H9 (cell line): Measurements from ENCODE around the gene DCXR. TPM values are rescaled to one million over a fixed set of nuclear protein-coding genes. Genes with fewer than 3 reads are reported as not detected.

ENCODE experiments used
- DNase-seq: peaks from one replicate; pipeline ENCODE4 v3.0.0-alpha.2; 2017
- H2AFZ ChIP-seq: one replicate; pipeline ENCODE4 v1.6.1; 2013; ENCODE audit warnings: mild to moderate bottlenecking, low read length, control low read depth, moderate library complexity
- H2AK5ac ChIP-seq: 2 replicates; pipeline ENCODE4 v1.6.1; 2013; ENCODE audit warnings: low read length, control low read depth, mixed read lengths; ENCODE audit not compliant: insufficient read length
- H2BK120ac ChIP-seq: one replicate; pipeline ENCODE4 v1.6.1; 2013; ENCODE audit warnings: low read depth, mild to moderate bottlenecking, low read length, control low read depth, inconsistent platforms; ENCODE audit not compliant: poor library complexity, severe bottlenecking
- H2BK12ac ChIP-seq: 2 replicates; pipeline ENCODE4 v1.6.1; 2013; ENCODE audit warnings: low read length, control low read depth, mixed read lengths, low read depth; ENCODE audit not compliant: insufficient read length
- H2BK15ac ChIP-seq: 2 replicates; pipeline ENCODE4 v1.6.1; 2013; ENCODE audit warnings: low read depth, low read length, control low read depth
- H2BK20ac ChIP-seq: one replicate; pipeline ENCODE4 v1.6.1; 2013; ENCODE audit warnings: low read depth, mild to moderate bottlenecking, low read length, control low read depth, inconsistent platforms; ENCODE audit not compliant: poor library complexity, severe bottlenecking
- H2BK5ac ChIP-seq: 2 replicates; pipeline ENCODE4 v1.6.1; 2013; ENCODE audit warnings: low read length, control low read depth, mixed read lengths; ENCODE audit not compliant: insufficient read length
- H3K14ac ChIP-seq: 2 replicates; pipeline ENCODE4 v1.6.1; 2013; ENCODE audit warnings: low read length, control low read depth; ENCODE audit not compliant: insufficient read depth
- H3K18ac ChIP-seq: 2 replicates; pipeline ENCODE4 v1.6.1; 2013; ENCODE audit warnings: low read depth, mild to moderate bottlenecking, mixed read lengths, low read length, control low read depth; ENCODE audit not compliant: insufficient read length
- H3K23ac ChIP-seq: 2 replicates; pipeline ENCODE4 v1.6.1; 2013; ENCODE audit warnings: low read length, control low read depth, mixed read lengths, low read depth; ENCODE audit not compliant: insufficient read length
- H3K23me2 ChIP-seq: 2 replicates; pipeline ENCODE4 v1.6.1; 2013; ENCODE audit warnings: low read depth, mild to moderate bottlenecking, mixed read lengths, low read length, control low read depth; ENCODE audit not compliant: insufficient read length, poor library complexity, severe bottlenecking
- H3K27ac ChIP-seq: 2 replicates; pipeline ENCODE4 v1.5.1; 2013; ENCODE audit warnings: low read length, control low read depth, mixed read lengths, low read depth; ENCODE audit not compliant: insufficient read length
- H3K27me3 ChIP-seq: 2 replicates; pipeline ENCODE4 v1.6.1; 2013; ENCODE audit warnings: low read length, control low read depth, inconsistent platforms; ENCODE audit not compliant: insufficient read depth
- H3K4ac ChIP-seq: 2 replicates; pipeline ENCODE4 v1.6.1; 2013; ENCODE audit warnings: low read depth, mild to moderate bottlenecking, control low read depth, inconsistent platforms, low read length, moderate library complexity
- H3K4me1 ChIP-seq: 2 replicates; pipeline ENCODE4 v1.6.1; 2013; ENCODE audit warnings: low read length, control low read depth, inconsistent platforms; ENCODE audit not compliant: insufficient read depth
- H3K4me2 ChIP-seq: 2 replicates; pipeline ENCODE4 v1.6.1; 2013; ENCODE audit warnings: low read length, control low read depth, mixed read lengths; ENCODE audit not compliant: insufficient read length, insufficient read depth
- H3K56ac ChIP-seq: 2 replicates; pipeline ENCODE4 v1.6.1; 2013; ENCODE audit warnings: low read depth, mild to moderate bottlenecking, mixed read lengths, low read length, control low read depth; ENCODE audit not compliant: insufficient read length
- H3K79me1 ChIP-seq: 2 replicates; pipeline ENCODE4 v1.6.1; 2013; ENCODE audit warnings: low read depth, mild to moderate bottlenecking, moderate library complexity, low read length, control low read depth, inconsistent platforms; ENCODE audit not compliant: insufficient read depth, poor library complexity, severe bottlenecking
- H3K79me2 ChIP-seq: 2 replicates; pipeline ENCODE4 v1.6.1; 2013; ENCODE audit warnings: low read length, control low read depth, inconsistent platforms; ENCODE audit not compliant: insufficient read depth
- H3K9ac ChIP-seq: 2 replicates; pipeline ENCODE4 v1.6.1; 2013; ENCODE audit warnings: low read length, control low read depth, mixed read lengths; ENCODE audit not compliant: insufficient read length; ENCODE audit errors: extremely low read depth
- H3K9me3 ChIP-seq: one replicate; pipeline ENCODE4 v1.6.1; 2013; ENCODE audit warnings: low read depth, low read length, inconsistent platforms; ENCODE audit not compliant: control insufficient read depth
- H3T11ph ChIP-seq: one replicate; pipeline ENCODE4 v1.6.1; 2013; ENCODE audit warnings: mild to moderate bottlenecking, low read length, control low read depth, inconsistent platforms
- H4K20me1 ChIP-seq: one replicate; pipeline ENCODE4 v1.6.1; 2013; ENCODE audit not compliant: control insufficient read depth, insufficient read length, insufficient read depth
- H4K5ac ChIP-seq: 2 replicates; pipeline ENCODE4 v1.6.1; 2013; ENCODE audit warnings: low read depth, mild to moderate bottlenecking, mixed read lengths, low read length, control low read depth; ENCODE audit not compliant: insufficient read length
- H4K8ac ChIP-seq: replicated peaks from 2 replicates; pipeline ENCODE4 v1.6.1; 2013; ENCODE audit warnings: low read length, control low read depth, mixed read lengths, low read depth; ENCODE audit not compliant: insufficient read length
- H4K91ac ChIP-seq: 2 replicates; pipeline ENCODE4 v1.6.1; 2013; ENCODE audit warnings: low read depth, mild to moderate bottlenecking, moderate library complexity, mixed read lengths, low read length, control low read depth; ENCODE audit not compliant: insufficient read length
- H3K27ac Mint-ChIP-seq, 3 experiments: 2 replicates in 2 of 3; 3 replicates in 1 of 3; pipeline ENCODE4 v1.8.0; 2020 to 2021; ENCODE audit warnings: mixed read lengths in 3 of 3, mild to moderate bottlenecking in 1 of 3, moderate library complexity in 1 of 3
- H3K27me3 Mint-ChIP-seq: 2 replicates; pipeline ENCODE4 v1.8.0; 2021; ENCODE audit warnings: low read depth, mild to moderate bottlenecking, moderate library complexity, mixed read lengths
- H3K36me3 Mint-ChIP-seq, 3 experiments: 2 replicates in 2 of 3; 3 replicates in 1 of 3; pipeline ENCODE4 v1.8.0; 2020 to 2021; ENCODE audit warnings: low read depth in 3 of 3, mixed read lengths in 3 of 3; ENCODE audit not compliant: insufficient read depth in 1 of 3
- H3K4me1 Mint-ChIP-seq, 2 experiments: 2 replicates each; pipeline ENCODE4 v1.8.0; 2020; ENCODE audit warnings: mixed read lengths in 2 of 2
- H3K4me3 Mint-ChIP-seq, 2 experiments: 2 replicates in 1 of 2; 3 replicates in 1 of 2; pipeline ENCODE4 v1.8.0; 2020 to 2021; ENCODE audit warnings: mild to moderate bottlenecking in 2 of 2, mixed read lengths in 2 of 2, moderate library complexity in 1 of 2
- H3K9me3 Mint-ChIP-seq, 2 experiments: 2 replicates in 1 of 2; 3 replicates in 1 of 2; pipeline ENCODE4 v1.8.0; 2020; ENCODE audit warnings: mild to moderate bottlenecking in 2 of 2, mixed read lengths in 2 of 2, moderate library complexity in 1 of 2
- WGBS: extraction: QIAGEN DNeasy Blood & Tissue Kit; methylation state at CpG from one replicate; pipeline ENCODE4 v1.1.7; 2013; ENCODE audit warnings: missing lambda C conversion rate, low lambda C conversion rate, mixed read lengths; ENCODE audit not compliant: insufficient read length; ENCODE audit errors: extremely low coverage; 5-methylcytosine and 5-hydroxymethylcytosine counted together
- total RNA-seq: library from RNA; stranded (reverse); gene quantifications from 2 replicates; pipeline ENCODE4 v1.2.1, GENCODE V29; 2021
- TF ChIP-seq, protein P1 (sequence below): fragments of 200-600 bp; sonication (generic); conservative IDR thresholded peaks from 3 replicates; pipeline ENCODE4 v1.8.0; 2021; ENCODE audit warnings: antibody characterized with exemption, mild to moderate bottlenecking

Gene DCXR
- total RNA-seq, 1 experiment from 2014 or later = 93.6 TPM

DNA sequence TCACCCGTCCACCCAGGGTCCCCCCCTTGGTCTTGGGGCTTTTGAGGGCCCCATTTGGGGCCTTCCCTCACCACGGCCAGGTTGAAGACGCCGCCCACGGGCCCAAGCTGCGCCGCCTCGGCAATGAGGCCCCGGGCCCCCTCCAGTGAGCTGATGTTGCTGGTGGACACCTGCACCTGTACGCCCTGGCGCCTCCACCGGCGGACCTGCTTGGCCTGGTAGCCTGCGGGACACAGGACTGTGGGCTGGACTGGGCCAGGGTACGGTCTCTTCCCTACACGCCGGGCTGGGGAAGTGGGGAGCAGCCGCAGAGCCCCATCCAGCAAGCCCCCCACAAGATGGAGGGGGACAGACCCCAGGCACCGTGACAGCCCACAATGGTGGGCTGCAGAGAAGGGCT, 45.0 kb upstream of the DCXR start:
- no peak overlapping the region for H2AFZ ChIP-seq
- no peak overlapping the region for H3K4ac ChIP-seq
- H3K27me3 Mint-ChIP-seq = no peaks in the 10 kb centered on the region
- H3K23ac ChIP-seq = no peak overlapping the region
- no peaks in the 10 kb centered on the region for H4K20me1 ChIP-seq
- no peak overlapping the region for H3K18ac ChIP-seq
- H2BK120ac ChIP-seq = no peak overlapping the region
- no peak overlapping the region for H3K4me3 Mint-ChIP-seq
- no peaks in the 10 kb centered on the region for H3K27me3 ChIP-seq
- H2BK5ac ChIP-seq = no peak overlapping the region
- H3K4me1 ChIP-seq = no peaks in the 10 kb centered on the region
- peaks cover 24 to 73% (median 62%) of the 10 kb centered on the region in 3 experiments; a peak in 6 of 7 replicates for H3K36me3 Mint-ChIP-seq
- no peak overlapping the region for H2BK12ac ChIP-seq
- DNase-seq = no peak
- no peak overlapping the region for H2BK15ac ChIP-seq
- no CpG with 5 or more reads among the region's 19 CpGs for WGBS
- H3K4me1 Mint-ChIP-seq = no peaks in the 10 kb centered on the region; a peak in 2 of 4 replicates
- no peaks in the 10 kb centered on the region for H3K9me3 ChIP-seq
- H3K9ac ChIP-seq = no peak overlapping the region
- no peaks in the 10 kb centered on the region for H3K79me1 ChIP-seq
- H3K4me2 ChIP-seq = no peak overlapping the region
- H2AK5ac ChIP-seq = no peak overlapping the region
- no peak overlapping the region for H3K14ac ChIP-seq
- H3K79me2 ChIP-seq = no peaks in the 10 kb centered on the region
- no peak overlapping the region for H4K8ac ChIP-seq
- no peak overlapping the region for H2BK20ac ChIP-seq
- no peaks in the 10 kb centered on the region for H3K9me3 Mint-ChIP-seq
- no peak overlapping the region for H3T11ph ChIP-seq
- no peak overlapping the region for H3K27ac ChIP-seq
- H3K56ac ChIP-seq = no peak overlapping the region
- no peak overlapping the region for H3K27ac Mint-ChIP-seq
- H4K5ac ChIP-seq = no peak overlapping the region
- TF ChIP-seq, protein P1, sequence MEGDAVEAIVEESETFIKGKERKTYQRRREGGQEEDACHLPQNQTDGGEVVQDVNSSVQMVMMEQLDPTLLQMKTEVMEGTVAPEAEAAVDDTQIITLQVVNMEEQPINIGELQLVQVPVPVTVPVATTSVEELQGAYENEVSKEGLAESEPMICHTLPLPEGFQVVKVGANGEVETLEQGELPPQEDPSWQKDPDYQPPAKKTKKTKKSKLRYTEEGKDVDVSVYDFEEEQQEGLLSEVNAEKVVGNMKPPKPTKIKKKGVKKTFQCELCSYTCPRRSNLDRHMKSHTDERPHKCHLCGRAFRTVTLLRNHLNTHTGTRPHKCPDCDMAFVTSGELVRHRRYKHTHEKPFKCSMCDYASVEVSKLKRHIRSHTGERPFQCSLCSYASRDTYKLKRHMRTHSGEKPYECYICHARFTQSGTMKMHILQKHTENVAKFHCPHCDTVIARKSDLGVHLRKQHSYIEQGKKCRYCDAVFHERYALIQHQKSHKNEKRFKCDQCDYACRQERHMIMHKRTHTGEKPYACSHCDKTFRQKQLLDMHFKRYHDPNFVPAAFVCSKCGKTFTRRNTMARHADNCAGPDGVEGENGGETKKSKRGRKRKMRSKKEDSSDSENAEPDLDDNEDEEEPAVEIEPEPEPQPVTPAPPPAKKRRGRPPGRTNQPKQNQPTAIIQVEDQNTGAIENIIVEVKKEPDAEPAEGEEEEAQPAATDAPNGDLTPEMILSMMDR = no peak
- H4K91ac ChIP-seq = no peak overlapping the region
- H3K23me2 ChIP-seq = no peaks in the 10 kb centered on the region
